WTC11 (cell line): ENCODE results near the gene PDC. TPM values are rescaled to one million over a fixed set of nuclear protein-coding genes. Genes with fewer than 3 reads are reported as not detected.

Source experiments
- ATAC-seq: fragments of 200-7000 bp; cut with Tn5 transposase; 2 replicates; pipeline ENCODE4 v1.10.0; 2021; ENCODE audit warnings: mild to moderate bottlenecking, moderate library complexity
- CTCF ChIA-PET: fragments of 300-600 bp; sonication (Branson Sonifier 250); formaldehyde crosslinking; loops from one replicate; lab custom pipeline; 2021; ENCODE audit warnings: antibody characterized with exemption; lab: Charles Lee
- POLR2A ChIA-PET: fragments of 350-600 bp; sonication (Branson Sonifier 250); formaldehyde crosslinking; loops from one replicate; lab custom pipeline; 2021; ENCODE audit warnings: antibody characterized with exemption; lab: Charles Lee
- DNase-seq: peaks from one replicate; pipeline ENCODE4 v3.0.0; 2021; ENCODE audit warnings: low spot score
- H3K27ac Mint-ChIP-seq: 2 replicates; pipeline ENCODE4 v1.8.0; 2021; ENCODE audit warnings: mixed read lengths
- H3K27me3 Mint-ChIP-seq: 2 replicates; pipeline ENCODE4 v1.8.0; 2021; ENCODE audit warnings: low read depth, mild to moderate bottlenecking, moderate library complexity, mixed read lengths
- H3K36me3 Mint-ChIP-seq: 2 replicates; pipeline ENCODE4 v1.8.0; 2021; ENCODE audit warnings: mixed read lengths
- H3K4me1 Mint-ChIP-seq: 2 replicates; pipeline ENCODE4 v1.8.0; 2022; ENCODE audit warnings: mixed read lengths
- H3K4me3 Mint-ChIP-seq: 2 replicates; pipeline ENCODE4 v1.8.0; 2021; ENCODE audit warnings: mild to moderate bottlenecking, moderate library complexity, mixed read lengths
- H3K9me3 Mint-ChIP-seq: 2 replicates; pipeline ENCODE4 v1.8.0; 2021; ENCODE audit warnings: mixed read lengths
- CREB1 ChIP-seq: sonication (generic); formaldehyde crosslinking; IDR thresholded peaks from 2 replicates; pipeline ENCODE4 v1.8.0; 2023; ENCODE audit warnings: mild to moderate bottlenecking, missing genetic modification reagents
- ESRRA ChIP-seq: sonication (generic); formaldehyde crosslinking; IDR thresholded peaks from 2 replicates; pipeline ENCODE4 v1.8.1; 2022; ENCODE audit warnings: mild to moderate bottlenecking, missing genetic modification reagents, borderline replicate concordance
- FOXJ3 ChIP-seq: sonication (generic); formaldehyde crosslinking; IDR thresholded peaks from 2 replicates; pipeline ENCODE4 v1.9.0; 2021; ENCODE audit warnings: missing genetic modification reagents, mild to moderate bottlenecking, borderline replicate concordance
- GRHL2 ChIP-seq: fragments of 250-450 bp; sonication (Bioruptor Pico); IDR thresholded peaks from 2 replicates; pipeline ENCODE4 v1.8.0; 2022; ENCODE audit warnings: mild to moderate bottlenecking, moderate library complexity; ENCODE audit not compliant: insufficient replicate concordance, severe bottlenecking
- JUN ChIP-seq: sonication (generic); formaldehyde crosslinking; IDR thresholded peaks from 2 replicates; pipeline ENCODE4 v1.8.0; 2023; ENCODE audit warnings: mild to moderate bottlenecking, missing genetic modification reagents
- NFYB ChIP-seq: sonication (generic); formaldehyde crosslinking; conservative IDR thresholded peaks from 2 replicates; pipeline ENCODE4 v1.8.0; 2022; ENCODE audit warnings: low read depth, missing genetic modification reagents
- PRDM15 ChIP-seq: sonication (generic); formaldehyde crosslinking; IDR thresholded peaks from 2 replicates; pipeline ENCODE4 v1.8.0; 2022; ENCODE audit warnings: missing genetic modification reagents
- PRRX2 ChIP-seq: fragments of 250-450 bp; sonication (Bioruptor Pico); IDR thresholded peaks from 2 replicates; pipeline ENCODE4 v1.8.0; 2021; ENCODE audit warnings: mild to moderate bottlenecking
- SMAD4 ChIP-seq: sonication (generic); formaldehyde crosslinking; IDR thresholded peaks from 2 replicates; pipeline ENCODE4 v1.8.0; 2022; ENCODE audit warnings: mild to moderate bottlenecking, missing genetic modification reagents
- TP53 ChIP-seq: sonication (generic); formaldehyde crosslinking; IDR thresholded peaks from 2 replicates; pipeline ENCODE4 v1.8.1; 2023; ENCODE audit warnings: mild to moderate bottlenecking, missing genetic modification reagents
- ZNF121 ChIP-seq: sonication (generic); formaldehyde crosslinking; IDR thresholded peaks from 2 replicates; pipeline ENCODE4 v1.8.0; 2023; ENCODE audit warnings: missing genetic modification reagents
- total RNA-seq: library from RNA; stranded (reverse); gene quantifications from 3 replicates; pipeline ENCODE4 v1.2.3, GENCODE V29; 2021
- TF ChIP-seq, protein P1 (sequence below): sonication (generic); formaldehyde crosslinking; IDR thresholded peaks from 2 replicates; pipeline ENCODE4 v1.8.0; 2022; ENCODE audit warnings: mild to moderate bottlenecking, missing genetic modification reagents
- TF ChIP-seq, protein P2 (sequence below): fragments of 250-450 bp; sonication (Bioruptor Pico); IDR thresholded peaks from 2 replicates; pipeline ENCODE4 v1.9.0; 2021; ENCODE audit warnings: mild to moderate bottlenecking, borderline replicate concordance
- TF ChIP-seq, protein P3 (sequence below): sonication (generic); formaldehyde crosslinking; IDR thresholded peaks from 2 replicates; pipeline ENCODE4 v1.8.0; 2022; ENCODE audit warnings: mild to moderate bottlenecking, missing genetic modification reagents
- TF ChIP-seq, protein P4 (sequence below): fragments of 250-450 bp; sonication (Bioruptor Pico); conservative IDR thresholded peaks from 2 replicates; pipeline ENCODE4 v1.9.0; 2021; ENCODE audit warnings: mild to moderate bottlenecking
- TF ChIP-seq, protein P5 (sequence below): fragments of 250-450 bp; sonication (Bioruptor Pico); IDR thresholded peaks from 2 replicates; pipeline ENCODE4 v1.9.0; 2021; ENCODE audit warnings: mild to moderate bottlenecking

The PDC gene
- total RNA-seq, 1 experiment from 2014 or later: not detected

GRCh38 chr1:186409091-186409490 lies 51.8 kb downstream of the PDC start:
- Mint-ChIP-seq H3K4me3 (no peak overlapping the region), H3K27ac (no peak overlapping the region), H3K36me3 (peaks cover 23% of the 10 kb centered on the region), H3K27me3 (no peaks in the 10 kb centered on the region), H3K4me1 (no peaks in the 10 kb centered on the region), H3K9me3 (no peaks in the 10 kb centered on the region)
- ATAC-seq (no peak), DNase-seq (no peak)
- CTCF ChIA-PET: no interaction called here
- TF ChIP-seq JUN: no peak
- no peak for TF ChIP-seq ZNF121 (CRISPR knock-in tag)
- no peak for TF ChIP-seq GRHL2
- TF ChIP-seq TP53 (CRISPR knock-in tag): no peak
- no peak for TF ChIP-seq CREB1
- TF ChIP-seq, protein P1, sequence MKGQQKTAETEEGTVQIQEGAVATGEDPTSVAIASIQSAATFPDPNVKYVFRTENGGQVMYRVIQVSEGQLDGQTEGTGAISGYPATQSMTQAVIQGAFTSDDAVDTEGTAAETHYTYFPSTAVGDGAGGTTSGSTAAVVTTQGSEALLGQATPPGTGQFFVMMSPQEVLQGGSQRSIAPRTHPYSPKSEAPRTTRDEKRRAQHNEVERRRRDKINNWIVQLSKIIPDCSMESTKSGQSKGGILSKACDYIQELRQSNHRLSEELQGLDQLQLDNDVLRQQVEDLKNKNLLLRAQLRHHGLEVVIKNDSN (CRISPR knock-in tag): no peak
- no peak for TF ChIP-seq ESRRA (CRISPR knock-in tag)
- TF ChIP-seq, protein P2, sequence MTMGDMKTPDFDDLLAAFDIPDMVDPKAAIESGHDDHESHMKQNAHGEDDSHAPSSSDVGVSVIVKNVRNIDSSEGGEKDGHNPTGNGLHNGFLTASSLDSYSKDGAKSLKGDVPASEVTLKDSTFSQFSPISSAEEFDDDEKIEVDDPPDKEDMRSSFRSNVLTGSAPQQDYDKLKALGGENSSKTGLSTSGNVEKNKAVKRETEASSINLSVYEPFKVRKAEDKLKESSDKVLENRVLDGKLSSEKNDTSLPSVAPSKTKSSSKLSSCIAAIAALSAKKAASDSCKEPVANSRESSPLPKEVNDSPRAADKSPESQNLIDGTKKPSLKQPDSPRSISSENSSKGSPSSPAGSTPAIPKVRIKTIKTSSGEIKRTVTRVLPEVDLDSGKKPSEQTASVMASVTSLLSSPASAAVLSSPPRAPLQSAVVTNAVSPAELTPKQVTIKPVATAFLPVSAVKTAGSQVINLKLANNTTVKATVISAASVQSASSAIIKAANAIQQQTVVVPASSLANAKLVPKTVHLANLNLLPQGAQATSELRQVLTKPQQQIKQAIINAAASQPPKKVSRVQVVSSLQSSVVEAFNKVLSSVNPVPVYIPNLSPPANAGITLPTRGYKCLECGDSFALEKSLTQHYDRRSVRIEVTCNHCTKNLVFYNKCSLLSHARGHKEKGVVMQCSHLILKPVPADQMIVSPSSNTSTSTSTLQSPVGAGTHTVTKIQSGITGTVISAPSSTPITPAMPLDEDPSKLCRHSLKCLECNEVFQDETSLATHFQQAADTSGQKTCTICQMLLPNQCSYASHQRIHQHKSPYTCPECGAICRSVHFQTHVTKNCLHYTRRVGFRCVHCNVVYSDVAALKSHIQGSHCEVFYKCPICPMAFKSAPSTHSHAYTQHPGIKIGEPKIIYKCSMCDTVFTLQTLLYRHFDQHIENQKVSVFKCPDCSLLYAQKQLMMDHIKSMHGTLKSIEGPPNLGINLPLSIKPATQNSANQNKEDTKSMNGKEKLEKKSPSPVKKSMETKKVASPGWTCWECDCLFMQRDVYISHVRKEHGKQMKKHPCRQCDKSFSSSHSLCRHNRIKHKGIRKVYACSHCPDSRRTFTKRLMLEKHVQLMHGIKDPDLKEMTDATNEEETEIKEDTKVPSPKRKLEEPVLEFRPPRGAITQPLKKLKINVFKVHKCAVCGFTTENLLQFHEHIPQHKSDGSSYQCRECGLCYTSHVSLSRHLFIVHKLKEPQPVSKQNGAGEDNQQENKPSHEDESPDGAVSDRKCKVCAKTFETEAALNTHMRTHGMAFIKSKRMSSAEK: no peak
- no peak for TF ChIP-seq SMAD4 (CRISPR knock-in tag)
- TF ChIP-seq, protein P3, sequence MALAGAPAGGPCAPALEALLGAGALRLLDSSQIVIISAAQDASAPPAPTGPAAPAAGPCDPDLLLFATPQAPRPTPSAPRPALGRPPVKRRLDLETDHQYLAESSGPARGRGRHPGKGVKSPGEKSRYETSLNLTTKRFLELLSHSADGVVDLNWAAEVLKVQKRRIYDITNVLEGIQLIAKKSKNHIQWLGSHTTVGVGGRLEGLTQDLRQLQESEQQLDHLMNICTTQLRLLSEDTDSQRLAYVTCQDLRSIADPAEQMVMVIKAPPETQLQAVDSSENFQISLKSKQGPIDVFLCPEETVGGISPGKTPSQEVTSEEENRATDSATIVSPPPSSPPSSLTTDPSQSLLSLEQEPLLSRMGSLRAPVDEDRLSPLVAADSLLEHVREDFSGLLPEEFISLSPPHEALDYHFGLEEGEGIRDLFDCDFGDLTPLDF (CRISPR knock-in tag): no peak
- TF ChIP-seq, protein P4, sequence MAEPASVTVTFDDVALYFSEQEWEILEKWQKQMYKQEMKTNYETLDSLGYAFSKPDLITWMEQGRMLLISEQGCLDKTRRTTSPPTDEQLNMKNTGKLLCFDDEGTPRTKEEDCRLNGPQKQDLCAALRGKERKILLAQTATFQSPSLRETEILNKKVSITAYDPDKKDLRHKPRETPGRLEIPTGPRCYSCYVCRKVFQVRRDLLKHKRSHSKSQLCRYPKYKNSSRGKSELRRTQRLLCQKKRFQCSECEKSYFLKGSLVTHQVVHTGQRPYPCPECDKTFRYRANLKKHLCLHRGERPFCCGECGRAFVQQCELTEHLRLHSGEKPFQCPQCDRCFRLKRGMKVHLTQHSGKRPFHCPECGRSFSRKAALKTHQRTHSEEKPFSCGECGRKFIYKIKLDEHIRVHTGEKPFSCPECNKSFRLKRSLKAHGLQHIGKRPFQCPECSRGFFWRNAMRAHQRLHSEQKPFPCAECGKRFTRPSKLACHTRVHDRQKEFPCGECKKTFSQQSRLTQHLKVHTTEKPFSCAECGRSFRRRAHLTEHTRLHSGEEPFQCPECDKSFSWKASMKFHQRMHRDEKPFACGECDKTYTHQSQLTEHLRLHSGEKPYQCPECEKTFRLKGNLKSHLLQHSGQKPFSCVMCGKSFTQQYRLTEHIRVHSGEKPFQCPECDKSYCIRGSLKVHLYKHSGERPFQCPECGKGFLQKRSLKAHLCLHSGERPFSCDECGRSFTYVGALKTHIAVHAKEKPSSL (CRISPR knock-in tag): no peak
- TF ChIP-seq NFYB (CRISPR knock-in tag): no peak
- TF ChIP-seq PRRX2: no peak
- TF ChIP-seq FOXJ3 (CRISPR knock-in tag): no peak
- TF ChIP-seq PRDM15: no peak
- TF ChIP-seq, protein P5, sequence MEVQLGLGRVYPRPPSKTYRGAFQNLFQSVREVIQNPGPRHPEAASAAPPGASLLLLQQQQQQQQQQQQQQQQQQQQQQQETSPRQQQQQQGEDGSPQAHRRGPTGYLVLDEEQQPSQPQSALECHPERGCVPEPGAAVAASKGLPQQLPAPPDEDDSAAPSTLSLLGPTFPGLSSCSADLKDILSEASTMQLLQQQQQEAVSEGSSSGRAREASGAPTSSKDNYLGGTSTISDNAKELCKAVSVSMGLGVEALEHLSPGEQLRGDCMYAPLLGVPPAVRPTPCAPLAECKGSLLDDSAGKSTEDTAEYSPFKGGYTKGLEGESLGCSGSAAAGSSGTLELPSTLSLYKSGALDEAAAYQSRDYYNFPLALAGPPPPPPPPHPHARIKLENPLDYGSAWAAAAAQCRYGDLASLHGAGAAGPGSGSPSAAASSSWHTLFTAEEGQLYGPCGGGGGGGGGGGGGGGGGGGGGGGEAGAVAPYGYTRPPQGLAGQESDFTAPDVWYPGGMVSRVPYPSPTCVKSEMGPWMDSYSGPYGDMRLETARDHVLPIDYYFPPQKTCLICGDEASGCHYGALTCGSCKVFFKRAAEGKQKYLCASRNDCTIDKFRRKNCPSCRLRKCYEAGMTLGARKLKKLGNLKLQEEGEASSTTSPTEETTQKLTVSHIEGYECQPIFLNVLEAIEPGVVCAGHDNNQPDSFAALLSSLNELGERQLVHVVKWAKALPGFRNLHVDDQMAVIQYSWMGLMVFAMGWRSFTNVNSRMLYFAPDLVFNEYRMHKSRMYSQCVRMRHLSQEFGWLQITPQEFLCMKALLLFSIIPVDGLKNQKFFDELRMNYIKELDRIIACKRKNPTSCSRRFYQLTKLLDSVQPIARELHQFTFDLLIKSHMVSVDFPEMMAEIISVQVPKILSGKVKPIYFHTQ (CRISPR knock-in tag): no peak
- POLR2A ChIA-PET: interaction anchor here (1.7 kb wide), 1 partner anchor 34 kb away, joined by 8 read pairs; the partner anchor contains the start of genes ODR4 and TPR
